Lung (tissue), 12 donors: ENCODE measurements around the gene SEMG1. TPM values are rescaled to one million over a fixed set of nuclear protein-coding genes. Genes with fewer than 3 reads are reported as not detected.

Experiments
- ATAC-seq: fragments of 200-7000 bp; cut with Tn5 transposase; one replicate; pipeline ENCODE4 v1.9.1; 2020; ENCODE audit warnings: moderate number of reproducible peaks; ENCODE audit not compliant: insufficient read depth, low FRiP score
- DNase-seq, 3 donors: peaks; one replicate each; pipeline ENCODE4 v3.0.0-alpha.2; 2013 to 2017
- H3K27ac ChIP-seq, 2 donors: one replicate each; pipeline ENCODE4 v1.5.1; 2013; ENCODE audit warnings: mild to moderate bottlenecking in 2 of 2, moderate library complexity in 2 of 2, control low read depth in 1 of 2, inconsistent platforms in 1 of 2, low read depth in 1 of 2, low read length in 1 of 2
- H3K27me3 ChIP-seq, 3 donors: one replicate each; pipeline ENCODE4 v1.5.1; 2013; ENCODE audit warnings: low read length in 2 of 3; ENCODE audit not compliant: control insufficient read depth in 3 of 3, insufficient read depth in 3 of 3
- H3K36me3 ChIP-seq, 4 donors: one replicate each; pipeline ENCODE4 v1.5.1; 2013; ENCODE audit warnings: low read length in 4 of 4, mild to moderate bottlenecking in 1 of 4, moderate library complexity in 1 of 4; ENCODE audit not compliant: control insufficient read depth in 4 of 4, insufficient read depth in 4 of 4
- H3K4me1 ChIP-seq, 5 donors: one replicate each; pipeline ENCODE4 v1.5.1; 2013; ENCODE audit warnings: low read length in 5 of 5, mild to moderate bottlenecking in 2 of 5, moderate library complexity in 1 of 5; ENCODE audit not compliant: control insufficient read depth in 5 of 5, insufficient read depth in 5 of 5
- H3K4me3 ChIP-seq: one replicate; pipeline ENCODE4 v1.5.1; 2013; ENCODE audit warnings: mild to moderate bottlenecking, control low read depth, moderate library complexity
- H3K9ac ChIP-seq, 2 donors: one replicate each; pipeline ENCODE4 v1.5.1; 2013; ENCODE audit warnings: low read length in 2 of 2, control low read depth in 1 of 2; ENCODE audit not compliant: insufficient read depth in 1 of 2
- H3K9me3 ChIP-seq, 4 donors: one replicate each; pipeline ENCODE4 v1.5.1; 2013; ENCODE audit warnings: low read length in 3 of 4, mild to moderate bottlenecking in 1 of 4, moderate library complexity in 1 of 4; ENCODE audit not compliant: control insufficient read depth in 4 of 4, insufficient read depth in 3 of 4
- CTCF ChIP-seq: IDR thresholded peaks from 2 replicates; pipeline ENCODE4 v1.5.1; 2012; ENCODE audit warnings: mild to moderate bottlenecking; ENCODE audit errors: control extremely low read depth, extremely low read depth
- WGBS, 2 donors: extraction: QIAGEN DNeasy Blood & Tissue Kit; methylation state at CpG; one replicate each; pipeline ENCODE4 v1.1.7; 2013; 5-methylcytosine and 5-hydroxymethylcytosine counted together
- polyA plus RNA-seq, 2 donors: library from polyadenylated mRNA; stranded (reverse); fragments of 200-250 nt; gene quantifications; one replicate each; pipeline ENCODE4 v1.2.1, GENCODE V29; 2013
- total RNA-seq, 2 donors: library from RNA; depleted of rRNA in 1 of 2; stranded (reverse); fragments of >200 nt in 1 of 2; gene quantifications; one replicate each; pipeline ENCODE4 v1.2.1, GENCODE V29; 2014 to 2021
- donor health status: control.
- donor health status: control.
- donor health status: Bipolar disorder and iron deficiency.
- donor health status: healthy.
- donor health status: DM: yes; HTN: yes; CAD: no.

Gene SEMG1
- total and polyA plus RNA-seq, 4 donors: 0.14 TPM; not detected in 3

- Histone ChIP-seq H3K4me3 (no peak overlapping the region), H3K27me3 (no peaks in the 10 kb centered on the region), H3K9ac (no peak overlapping the region), H3K9me3 (no peaks in the 10 kb centered on the region), H3K4me1 (no peaks in the 10 kb centered on the region), H3K27ac (no peak overlapping the region), H3K36me3 (no peaks in the 10 kb centered on the region)
- 77 to 79% methylated on average over 4 of the region's 4 CpGs for WGBS, 2 donors
- ATAC-seq (no peak), DNase-seq (no peak)
- TF ChIP-seq CTCF: no peak
Measured at GRCh38 chr20:45176526-45177267, 30.1 kb upstream of the SEMG1 start.

- ATAC-seq (no peak), DNase-seq (no peak)
- Histone ChIP-seq H3K9ac (no peak overlapping the region), H3K27ac (no peak overlapping the region), H3K4me1 (no peaks in the 10 kb centered on the region), H3K36me3 (no peaks in the 10 kb centered on the region), H3K27me3 (no peaks in the 10 kb centered on the region), H3K4me3 (no peak overlapping the region), H3K9me3 (peaks cover 0 to 2% (median 0%) of the 10 kb centered on the region in 4 donors)
- 59 to 63% methylated on average over 2 of the region's 2 CpGs for WGBS, 2 donors
- no peak for TF ChIP-seq CTCF
Measured at GRCh38 chr20:45179166-45179565, 27.7 kb upstream of the SEMG1 start.

DNA sequence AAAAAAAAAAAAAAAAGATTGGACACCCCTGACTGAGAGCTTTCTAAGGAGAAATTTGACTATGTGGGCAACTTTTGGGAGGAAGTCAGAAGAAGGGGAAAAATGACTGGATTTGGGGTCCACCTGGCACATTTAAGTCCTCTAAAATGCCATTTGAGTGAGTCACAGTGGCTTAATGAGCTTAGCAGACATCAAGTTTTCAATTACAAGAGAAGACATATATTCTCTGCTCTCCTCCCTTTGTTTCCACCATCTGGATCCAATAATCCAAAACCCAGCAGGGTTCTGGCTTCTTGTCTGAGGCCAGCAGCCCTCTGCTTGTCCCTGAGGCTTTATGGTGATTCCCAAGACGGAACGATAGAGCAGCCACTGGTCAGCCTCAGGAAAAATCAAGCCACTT, 25.2 kb upstream of the SEMG1 start:
- no peak overlapping the region for H3K4me3 ChIP-seq
- H3K9me3 ChIP-seq: peaks cover 0 to 2% (median 0%) of the 10 kb centered on the region in 4 donors
- H3K9ac ChIP-seq: no peak overlapping the region
- H3K4me1 ChIP-seq: no peaks in the 10 kb centered on the region
- no peaks in the 10 kb centered on the region for H3K27me3 ChIP-seq
- TF ChIP-seq CTCF: no peak
- DNase-seq: no peak
- H3K36me3 ChIP-seq: no peaks in the 10 kb centered on the region
- WGBS, 2 donors: 95 to 96% methylated on average over 2 of the region's 2 CpGs
- ATAC-seq: no peak
- no peak overlapping the region for H3K27ac ChIP-seq

DNA sequence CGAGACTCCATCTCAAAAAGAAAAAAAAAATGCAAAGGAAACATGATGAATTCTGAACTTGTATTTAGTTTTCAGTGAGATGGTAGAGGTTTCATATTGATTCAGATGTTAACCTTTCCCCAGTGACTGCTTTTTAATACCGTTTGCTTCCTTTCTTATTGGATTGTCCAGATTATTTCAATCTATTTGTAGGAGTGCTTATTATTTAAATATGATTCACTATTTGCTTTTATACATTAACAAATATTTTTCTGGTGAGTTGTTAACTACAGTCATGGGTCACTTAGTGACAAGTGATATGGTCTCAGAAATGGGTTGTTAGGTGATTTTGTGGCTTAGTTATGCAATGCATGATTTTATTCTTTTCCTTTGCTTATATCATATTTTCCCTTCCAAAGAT, 23.7 kb upstream of the SEMG1 start:
- H3K4me1 ChIP-seq: no peaks in the 10 kb centered on the region
- peaks cover 0 to 2% (median 0%) of the 10 kb centered on the region in 4 donors for H3K9me3 ChIP-seq
- no peak for TF ChIP-seq CTCF
- DNase-seq (no peak), ATAC-seq (no peak)
- no peak overlapping the region for H3K9ac ChIP-seq
- H3K27ac ChIP-seq: no peak overlapping the region
- no peaks in the 10 kb centered on the region for H3K27me3 ChIP-seq
- WGBS, 2 donors: 92 to 93% methylated on average over 2 of the region's 2 CpGs
- H3K36me3 ChIP-seq: no peaks in the 10 kb centered on the region
- no peak overlapping the region for H3K4me3 ChIP-seq
